Renal pelvis (tissue), 4 donors: Measurements from ENCODE around the gene TWSG1. TPM values are rescaled to one million over a fixed set of nuclear protein-coding genes. Genes with fewer than 3 reads are reported as not detected.
"Not testable (repeated sequence)": the region's sequence is repeated elsewhere in the genome, so short reads cannot be mapped to it uniquely, and the experiment has no call there.

ENCODE experiments used
- DNase-seq: peaks from one replicate; pipeline ENCODE4 v3.0.0-alpha.2; 2013
- polyA plus RNA-seq, 3 donors: library from polyadenylated mRNA; unstranded; fragments of 120-200 nt; gene quantifications; one replicate each; pipeline ENCODE4 v1.2.1, GENCODE V29; 2013; ENCODE audit not compliant: insufficient read length in 3 of 3

TWSG1 gene
- polyA plus RNA-seq, 3 donors = 59.2 to 77.8 (median 67.0) TPM

DNA sequence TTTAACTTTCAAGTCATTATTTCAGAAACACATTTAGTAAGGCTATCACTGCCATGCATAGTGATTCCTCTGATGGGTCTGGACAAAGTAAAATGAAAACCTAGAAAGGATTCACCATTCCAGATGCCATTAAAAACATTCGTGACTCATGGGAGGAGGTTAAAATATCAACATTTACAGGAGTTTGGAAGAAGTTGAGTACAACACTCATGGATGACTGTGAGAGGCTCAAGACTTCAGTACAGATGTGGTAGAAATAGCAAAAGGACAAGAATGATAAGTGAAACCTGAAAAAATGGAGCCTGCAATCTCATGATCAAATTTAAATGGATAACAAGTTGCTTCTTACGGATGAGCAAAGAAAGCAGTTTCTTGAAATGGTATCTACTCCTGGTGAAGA, 5.8 kb upstream of the TWSG1 start:
- DNase-seq = no peak

DNA sequence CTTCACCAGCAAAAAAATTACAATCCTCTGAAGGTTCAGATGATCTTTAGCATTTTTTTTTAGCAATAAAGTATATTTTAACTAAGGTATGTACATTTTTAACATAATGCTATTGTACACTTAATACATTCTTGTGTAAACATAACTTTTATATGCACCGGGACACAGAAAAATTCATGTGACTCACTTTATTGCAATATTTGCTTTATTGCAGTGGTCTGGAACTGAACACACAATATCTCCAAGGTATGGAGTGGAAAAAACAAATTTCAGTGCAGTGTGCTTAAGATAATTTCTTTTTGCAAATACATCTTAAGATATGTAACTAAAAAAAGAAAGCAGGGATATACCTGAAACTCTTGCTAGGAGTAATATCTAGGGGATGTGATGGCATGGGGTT, 5.1 kb upstream of the TWSG1 start:
- DNase-seq = no peak

DNA sequence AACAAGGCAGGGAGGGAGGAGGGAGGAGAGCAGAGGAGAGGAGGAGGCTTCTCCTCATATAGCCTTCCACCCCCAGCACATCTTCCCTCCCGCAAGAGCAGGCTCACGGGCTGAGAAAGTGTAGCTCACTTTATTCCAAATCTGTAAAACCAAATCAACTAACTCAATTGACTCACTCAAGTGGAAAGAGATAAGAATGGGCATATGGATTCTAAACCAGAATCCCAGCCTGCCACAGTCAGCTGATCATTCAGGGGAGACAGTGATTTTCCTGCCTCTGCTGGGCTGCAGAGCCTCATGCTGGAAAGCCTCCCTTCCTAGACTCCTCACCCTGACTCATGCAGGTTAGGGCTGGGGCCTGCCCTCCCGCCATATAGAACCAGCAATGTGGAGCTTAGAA, 4.2 kb upstream of the TWSG1 start:
- no peak for DNase-seq

DNA sequence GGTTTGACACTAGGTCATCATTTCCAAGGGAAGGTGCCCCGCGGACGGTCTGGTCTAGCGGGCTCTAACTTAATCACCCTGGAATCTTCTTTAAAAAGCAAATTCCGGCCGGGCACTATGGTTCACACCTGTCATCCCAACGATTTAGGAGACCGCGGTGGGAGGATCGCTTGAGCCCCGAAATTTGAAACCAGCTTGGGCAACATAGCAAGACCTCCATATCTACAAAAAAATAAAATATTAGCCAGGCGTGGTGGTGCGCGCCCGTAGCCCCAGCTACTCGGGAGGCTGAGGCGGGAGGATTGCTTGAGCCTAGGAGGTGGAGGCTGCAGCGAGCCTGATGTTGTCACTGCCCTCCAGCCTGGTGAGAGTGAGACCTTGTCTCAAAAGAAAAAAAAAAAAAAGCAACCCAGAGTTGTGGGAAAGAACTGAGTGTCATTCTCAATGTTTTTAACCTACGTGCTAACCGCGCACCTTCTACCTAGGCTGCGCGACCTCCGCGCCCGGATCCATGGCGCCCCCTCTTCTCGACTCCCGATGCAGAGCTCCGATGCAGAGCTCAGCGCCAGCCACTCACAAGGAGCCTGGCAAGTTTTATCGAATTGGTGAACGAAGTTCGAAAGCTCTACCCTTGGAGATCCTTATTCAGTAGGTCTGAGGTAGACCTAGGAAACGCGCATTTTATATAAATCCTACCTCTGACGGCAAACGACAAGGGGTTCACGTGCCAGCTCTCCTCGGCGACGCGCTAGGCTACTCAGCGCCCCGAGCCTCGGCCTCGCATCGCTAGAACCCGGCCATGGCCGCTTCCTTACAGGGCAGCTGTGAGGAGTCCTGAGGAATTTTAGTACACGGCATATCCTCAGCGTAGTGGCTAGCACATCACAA, 888 bp upstream of the TWSG1 start:
- DNase-seq = no peak

DNA sequence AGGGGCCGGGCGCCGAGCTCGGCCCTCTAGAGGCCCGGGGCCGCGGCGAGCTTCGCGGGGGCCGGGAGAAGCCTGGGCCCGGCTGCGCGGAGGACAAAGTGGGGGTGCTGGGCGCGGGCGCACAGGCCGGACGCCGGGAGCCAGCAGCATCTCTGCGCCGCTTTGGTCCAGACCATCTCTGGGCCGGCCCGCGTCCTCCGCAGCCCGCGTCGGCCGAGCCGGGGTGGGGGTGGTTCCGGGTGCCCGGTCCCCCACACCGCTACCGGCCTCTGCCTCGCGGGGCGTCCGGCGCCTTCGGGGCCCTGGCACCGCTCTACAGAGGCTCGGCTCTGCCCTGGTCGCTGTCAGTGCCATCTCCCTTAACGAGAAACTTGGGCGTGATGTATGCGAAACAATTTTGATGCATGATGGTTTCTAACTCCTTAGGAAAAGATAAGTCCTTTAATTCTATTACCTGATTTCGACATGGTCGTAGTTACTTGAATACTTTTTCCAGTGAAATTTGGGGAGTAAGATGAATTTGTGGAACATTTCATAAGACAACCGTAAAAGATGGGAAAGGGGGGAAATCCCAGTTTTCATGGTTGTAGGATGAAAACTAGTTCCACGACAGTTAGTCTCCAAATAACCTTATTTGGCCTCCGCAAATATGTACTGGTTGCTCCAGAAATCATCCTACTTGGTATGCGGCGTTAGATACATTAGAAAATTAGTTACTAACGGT, 562 bp downstream of the TWSG1 start:
- DNase-seq = peak; percentile 5

DNA sequence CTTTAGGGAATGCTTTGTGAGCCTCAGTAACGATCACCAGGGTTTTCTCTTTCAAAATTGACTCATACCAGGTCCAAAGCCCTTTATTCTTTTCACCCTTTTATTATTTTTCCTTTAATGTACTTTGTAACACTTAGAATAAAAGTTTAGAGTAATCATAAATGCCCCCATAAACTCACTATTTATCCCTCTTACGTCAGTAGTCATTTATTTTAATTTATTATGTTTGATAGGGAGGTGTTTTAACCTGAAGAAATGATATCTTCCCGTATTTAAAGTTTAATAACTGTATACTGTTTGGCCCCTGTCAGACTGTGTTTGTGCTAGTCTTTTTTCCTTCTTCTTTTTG, 1.1 kb downstream of the TWSG1 start:
- no peak for DNase-seq

DNA sequence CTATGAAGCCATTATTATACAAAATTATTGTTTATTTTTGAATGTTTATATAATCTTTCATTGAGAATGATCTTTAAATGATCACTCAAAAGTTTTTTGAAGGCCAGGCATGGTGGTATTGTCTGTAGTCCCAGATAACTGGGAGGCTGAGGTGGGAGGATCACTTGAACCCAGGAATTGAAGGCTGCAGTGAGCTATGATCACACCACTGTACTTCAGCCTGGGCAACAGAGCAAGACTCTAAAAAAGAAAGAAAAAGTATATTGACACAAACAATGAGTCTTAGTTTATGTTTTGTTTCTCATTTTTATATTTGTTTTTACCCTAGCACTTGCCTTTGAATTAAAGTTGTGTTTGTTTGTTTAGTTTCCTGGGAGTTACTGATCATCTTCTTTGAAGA, 2.3 kb downstream of the TWSG1 start:
- DNase-seq = no peak

DNA sequence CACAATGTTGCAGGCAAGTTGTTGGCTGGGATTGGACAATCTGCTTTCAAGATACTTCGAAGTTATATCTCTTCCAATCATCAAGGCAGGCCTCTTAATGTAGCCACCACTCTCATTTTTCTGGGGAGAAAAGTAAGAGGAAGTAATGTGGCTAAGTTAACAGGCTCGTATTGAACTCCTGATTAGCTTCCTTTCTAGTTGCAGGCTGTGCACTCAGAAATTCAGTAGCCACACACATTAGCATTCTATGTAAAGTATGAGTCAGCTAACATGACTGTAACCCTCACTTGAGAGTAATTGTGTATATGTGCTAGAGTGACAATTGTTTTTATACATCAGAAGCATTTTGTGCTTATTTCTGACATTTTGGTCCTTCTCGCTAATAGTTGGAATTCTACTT, 3.3 kb downstream of the TWSG1 start:
- no peak for DNase-seq

DNA sequence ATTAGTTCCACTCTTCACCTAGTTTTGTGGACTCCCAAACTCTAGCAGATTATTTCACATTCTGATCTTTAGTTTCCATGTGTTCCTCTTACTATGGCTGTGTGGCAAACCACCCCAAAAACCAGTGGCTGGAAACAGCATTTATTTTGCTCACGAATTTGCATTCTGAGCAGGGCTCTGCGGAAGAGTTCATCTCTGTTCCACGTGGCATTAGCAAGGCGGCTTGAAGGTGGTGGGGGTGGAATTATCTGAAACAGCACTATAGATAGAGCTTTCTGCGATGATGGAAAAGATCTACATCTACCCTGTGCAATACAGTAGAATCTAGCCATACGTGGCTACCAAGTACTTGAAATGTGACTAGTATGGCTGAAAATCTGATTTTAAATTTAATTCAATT, 5.9 kb downstream of the TWSG1 start:
- DNase-seq = no peak

DNA sequence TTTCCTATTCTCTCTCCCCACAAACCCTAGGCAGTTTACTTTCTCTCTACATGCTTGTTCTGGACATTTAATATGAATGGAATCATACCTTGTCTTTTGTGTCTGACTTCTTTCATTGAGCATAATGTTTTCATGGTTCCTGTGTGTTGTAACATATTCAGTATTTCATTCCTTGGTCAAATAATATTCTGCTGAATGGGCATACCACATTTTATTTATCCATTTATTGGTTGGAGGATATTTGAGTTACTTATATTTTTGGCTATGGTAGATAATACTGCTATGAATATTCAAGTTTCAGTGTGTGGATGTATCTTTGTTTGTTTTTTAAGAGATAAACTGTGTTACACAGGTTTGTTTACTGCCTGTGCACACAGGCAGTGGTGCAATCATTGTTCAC, 9.0 kb downstream of the TWSG1 start:
- no peak for DNase-seq

DNA sequence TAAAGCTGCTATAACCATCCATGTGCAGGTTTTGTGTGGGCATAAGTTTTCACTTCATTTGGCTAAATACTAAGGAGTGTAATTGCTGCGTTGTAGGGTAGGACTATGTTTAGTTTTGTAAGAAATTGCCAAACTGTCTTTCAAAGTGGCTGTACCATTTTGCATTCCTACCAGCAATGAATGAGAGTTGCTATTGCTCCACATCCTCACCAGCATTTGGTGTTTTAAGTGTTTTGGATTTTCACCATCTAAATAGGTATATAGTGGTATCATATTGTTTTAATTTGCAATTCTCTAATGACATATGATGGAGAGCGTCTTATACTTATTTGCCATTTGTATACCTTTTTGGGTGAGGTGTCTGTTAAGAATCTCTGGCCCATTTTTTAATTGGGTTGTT, 12.2 kb downstream of the TWSG1 start:
- no peak for DNase-seq

DNA sequence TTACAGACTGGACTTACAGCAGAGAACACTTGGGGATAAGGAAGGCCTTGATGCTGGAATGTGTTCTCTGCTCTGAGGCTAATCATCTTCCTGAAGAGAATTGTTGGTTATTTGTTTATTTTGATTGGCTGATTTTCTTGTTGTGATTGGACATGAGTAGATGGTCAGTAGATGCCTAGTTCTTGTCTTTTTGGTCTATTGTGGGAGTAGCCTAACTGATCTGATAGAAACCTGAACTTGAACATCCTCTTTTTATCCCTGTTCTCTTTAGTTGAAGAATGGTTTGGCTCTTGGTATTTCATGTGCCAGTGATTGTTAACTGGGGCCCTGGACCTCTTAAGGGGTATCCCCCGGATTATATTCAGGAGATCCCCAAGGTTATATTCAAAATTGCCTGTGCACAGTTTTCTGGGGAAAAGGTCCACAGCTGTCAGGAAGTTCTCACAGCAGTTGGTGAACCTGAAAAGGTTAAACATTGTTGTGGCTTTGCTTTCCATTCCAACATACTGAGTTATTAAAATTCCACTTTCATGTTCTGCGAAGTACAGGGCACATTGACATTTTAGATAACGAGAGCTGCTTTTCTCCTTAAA, 13.6 kb downstream of the TWSG1 start:
- peak; percentile 2 for DNase-seq

DNA sequence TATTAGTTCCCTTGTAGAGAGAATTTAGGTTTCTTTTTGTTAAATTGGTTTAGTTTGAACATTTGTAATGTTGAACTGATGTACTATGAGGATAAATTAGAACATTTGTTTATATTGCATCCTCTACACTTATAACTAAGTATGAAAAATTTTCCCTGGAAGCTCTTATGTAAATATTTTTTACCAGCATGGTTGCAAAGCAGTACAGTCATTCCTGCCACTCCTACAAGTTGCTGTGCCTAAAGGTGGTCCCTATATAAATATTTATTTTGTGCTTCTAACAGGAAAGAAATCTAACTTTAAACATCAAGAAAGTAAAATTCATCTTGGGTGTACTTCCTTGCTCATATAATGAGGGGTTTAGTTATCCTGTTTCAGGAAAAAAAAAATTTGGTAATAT, 14.2 kb downstream of the TWSG1 start:
- DNase-seq = no peak

DNA sequence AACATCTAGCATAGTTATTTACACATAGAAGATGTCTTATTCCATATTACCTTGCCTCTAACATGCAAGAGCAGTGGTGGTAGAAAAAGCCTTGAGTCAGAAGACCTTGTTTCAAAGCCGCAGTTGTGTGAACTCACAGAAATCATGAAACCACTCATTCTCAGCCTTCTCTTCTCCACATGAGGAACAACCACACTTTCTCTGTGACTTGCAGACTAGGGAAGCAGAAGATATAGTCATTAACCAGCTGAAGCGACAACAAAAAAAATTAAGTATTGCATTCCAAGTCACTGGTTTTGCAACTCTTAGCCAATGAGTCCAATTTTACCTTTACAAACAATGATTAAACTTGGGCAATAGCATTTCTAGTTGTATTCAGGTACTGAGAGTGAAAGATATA, 19.0 kb downstream of the TWSG1 start:
- no peak for DNase-seq

DNA sequence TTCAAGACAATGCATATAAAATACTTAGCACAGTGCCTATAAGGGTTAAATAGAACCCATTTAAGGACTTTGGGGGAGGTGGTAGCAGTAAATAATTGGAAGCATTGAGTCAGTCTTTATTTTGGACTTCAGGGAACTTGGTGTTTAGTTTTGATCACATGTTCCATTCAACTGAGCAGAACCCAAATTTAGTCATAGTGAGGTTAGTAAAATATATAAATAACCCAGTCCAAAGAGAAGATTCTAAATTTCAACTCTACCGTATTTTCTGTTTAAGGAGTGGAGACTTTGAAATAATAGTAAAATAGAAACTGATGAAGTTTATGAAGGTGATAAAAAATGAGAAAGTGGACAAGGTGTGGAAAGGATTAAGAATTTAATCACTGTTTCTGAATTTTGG, 19.7 kb downstream of the TWSG1 start:
- DNase-seq = no peak

DNA sequence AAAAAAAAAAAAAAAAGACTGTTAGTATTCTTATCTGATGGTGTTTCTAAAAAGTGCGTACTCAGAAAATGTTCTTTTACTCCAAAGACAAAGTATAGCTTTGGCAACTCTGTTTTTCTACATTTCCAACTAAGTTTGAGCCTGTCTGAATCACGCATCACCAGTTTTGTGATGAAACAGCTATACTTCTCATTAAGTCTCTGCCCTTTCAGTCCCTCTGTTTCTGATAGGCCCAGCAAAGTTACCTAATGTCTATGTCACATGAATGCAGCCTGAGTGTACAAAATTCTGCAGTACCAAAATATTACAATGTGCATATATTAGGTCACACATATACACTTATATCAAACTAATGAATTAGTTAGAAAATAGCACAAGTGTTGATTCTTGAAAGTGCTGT, 22.4 kb downstream of the TWSG1 start:
- DNase-seq = no peak

DNA sequence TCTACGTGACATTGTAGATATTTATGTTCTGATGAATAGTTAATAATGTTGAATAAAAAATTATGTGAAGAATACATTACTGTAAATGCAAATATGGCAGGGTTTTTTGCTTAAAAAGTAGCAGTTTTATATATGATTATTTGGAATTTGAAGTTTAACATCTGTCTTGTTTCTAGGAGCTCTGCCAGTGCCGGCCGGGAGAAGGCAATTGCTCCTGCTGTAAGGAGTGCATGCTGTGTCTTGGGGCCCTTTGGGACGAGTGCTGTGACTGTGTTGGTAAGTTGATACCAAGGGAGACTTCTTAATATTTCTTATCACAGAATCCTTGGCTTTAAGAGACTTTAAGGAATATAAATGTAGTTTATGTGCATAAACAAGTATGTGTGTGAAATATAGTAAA, 25.2 kb downstream of the TWSG1 start:
- DNase-seq = no peak

DNA sequence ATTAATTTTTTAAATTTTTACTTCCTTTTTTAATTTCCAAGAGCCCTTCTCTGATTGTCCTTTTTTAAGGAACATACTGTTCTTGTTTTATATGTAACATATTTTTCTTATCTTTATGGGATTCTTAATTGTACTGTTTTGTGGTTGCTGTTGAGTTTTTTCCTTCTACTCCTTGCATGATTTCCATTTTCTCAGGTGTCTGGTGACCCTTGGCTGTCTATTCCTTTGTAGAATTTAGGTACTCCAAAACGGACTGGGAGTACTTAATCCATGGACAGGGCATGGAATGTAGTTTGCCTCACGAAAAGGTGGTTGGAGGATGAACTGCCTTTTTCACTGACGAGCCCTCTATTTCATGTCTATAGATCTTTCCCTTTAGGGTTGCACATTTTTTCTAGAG, 26.6 kb downstream of the TWSG1 start:
- no peak for DNase-seq

DNA sequence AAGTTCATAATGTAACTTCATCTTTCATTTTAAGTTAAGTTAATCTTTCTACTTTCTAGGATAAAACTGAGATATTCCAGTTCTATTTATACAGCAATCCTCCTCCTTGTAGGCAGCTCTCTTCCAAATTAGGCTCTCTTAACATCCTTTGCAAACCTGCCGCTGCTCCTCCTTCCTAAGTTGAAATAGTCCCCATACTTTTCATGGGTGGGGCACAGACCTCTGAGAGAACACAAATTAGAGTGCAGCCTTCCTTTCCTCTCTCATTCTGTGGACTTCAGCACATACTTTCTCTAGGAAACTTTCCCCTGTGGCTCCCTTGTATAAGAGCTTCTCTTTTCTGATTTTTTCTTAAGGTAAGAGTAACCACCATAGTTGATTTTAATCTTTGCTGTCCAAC, 28.3 kb downstream of the TWSG1 start:
- DNase-seq = no peak

DNA sequence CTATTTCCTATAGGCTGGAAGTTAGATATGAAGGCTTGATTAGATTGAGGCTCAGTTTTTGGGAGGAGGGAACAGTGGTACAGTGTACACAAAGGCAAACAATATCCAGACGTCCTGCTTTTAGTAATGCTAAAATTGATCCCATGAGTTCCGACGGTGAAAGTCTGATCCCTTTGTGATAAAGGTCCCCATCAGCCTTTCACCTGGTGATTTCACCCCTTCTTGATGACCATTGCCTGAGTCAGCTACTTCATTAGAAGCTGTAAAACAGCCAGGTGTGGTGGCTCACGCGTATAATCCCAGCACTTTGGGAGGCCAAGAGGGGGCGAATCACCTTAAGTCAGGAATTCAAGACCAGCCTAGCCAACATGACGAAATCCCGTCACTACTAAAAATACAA, 29.7 kb downstream of the TWSG1 start:
- DNase-seq = no peak

DNA sequence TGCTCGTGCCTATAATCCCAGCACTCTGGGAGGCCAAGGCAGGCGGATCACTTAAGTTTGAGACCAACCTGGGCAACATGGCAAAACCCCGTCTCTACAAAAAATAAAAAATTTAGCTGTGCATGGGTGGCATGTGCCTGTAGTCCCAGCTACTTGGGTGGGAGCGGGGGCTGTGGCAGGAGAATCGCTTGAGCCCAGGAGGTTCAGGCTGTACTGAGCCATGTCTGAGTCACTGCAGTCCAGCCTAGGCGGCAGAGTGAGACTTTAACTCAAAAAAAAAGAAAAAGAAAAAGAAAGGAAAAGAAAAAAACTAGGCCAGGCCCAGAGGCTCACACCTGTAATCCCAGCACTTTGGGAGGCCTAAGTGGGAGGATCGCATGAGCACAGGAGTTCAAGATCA, 30.8 kb downstream of the TWSG1 start:
- no peak for DNase-seq

DNA sequence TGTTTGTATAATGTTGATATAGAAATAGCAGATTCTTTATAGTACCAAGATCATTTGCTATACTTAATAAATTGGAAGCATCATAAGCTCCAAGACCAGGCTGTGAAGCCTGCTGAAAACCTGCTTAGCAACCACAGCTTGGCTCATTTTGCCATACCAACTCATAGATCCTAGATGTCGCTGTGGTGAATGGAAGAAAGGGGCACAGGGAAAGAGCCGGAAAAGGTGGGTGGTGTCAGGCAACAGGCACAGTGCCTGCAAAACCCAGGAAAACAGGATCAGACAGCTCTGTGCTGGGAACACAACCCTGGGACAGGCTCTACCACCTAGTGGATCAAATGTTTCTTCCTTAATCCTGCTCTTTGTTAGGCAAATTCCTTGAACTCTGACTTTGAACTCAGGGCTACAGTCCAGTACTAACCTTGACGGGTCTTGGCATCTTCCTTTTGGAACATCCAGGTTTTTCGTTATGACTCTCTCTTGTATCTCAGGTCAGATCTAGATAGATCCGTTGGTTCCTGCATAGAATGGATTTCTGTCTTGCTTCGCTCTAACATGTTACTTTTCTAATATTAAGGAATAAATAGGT, 31.6 kb downstream of the TWSG1 start:
- DNase-seq = peak; percentile 62

DNA sequence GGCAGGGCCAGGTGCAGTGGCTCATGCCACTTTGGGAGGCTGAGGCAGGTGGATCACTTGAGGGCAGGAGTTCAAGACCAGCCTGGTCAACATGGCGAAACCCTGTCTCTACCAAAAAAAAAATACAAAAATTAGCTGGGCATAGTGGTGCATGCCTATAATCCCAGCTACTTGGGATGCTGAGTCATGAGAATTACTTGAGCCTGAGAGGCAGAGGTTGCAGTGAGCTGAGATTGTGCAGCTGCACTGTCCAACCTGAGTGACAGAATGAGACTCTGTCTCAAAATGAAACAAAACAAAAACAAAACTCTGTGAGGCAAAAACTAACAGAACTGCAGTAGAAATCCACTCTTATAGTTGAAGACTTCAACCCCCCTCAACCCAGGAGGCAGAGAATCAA, 38.7 kb downstream of the TWSG1 start:
- DNase-seq = not testable (repeated sequence)
